Measurements from ENCODE around the gene LCA5L.
A peak's percentile ranks its signal among the peaks of the same experiment; 100 is the strongest.

LCA5L gene

GRCh38 chr21:39445321-39446269, at the start of gene LCA5L:
LCA5L (minus strand) TSS chr21:39445778; CDS start chr21:39428493, 17,285 bp downstream.
- peak; percentile 34 for TF ChIP-seq CTCF (IDR thresholded peaks at IDR 0.05; ENCODE audit: low read depth, low read length, missing control alignments)
- DNase-seq (ENCODE audit: low read depth), result peak; percentile 64
- H3K4me3 ChIP-seq (ENCODE audit: low read depth, low read length), result peak within 1 kb of the TSS; percentile 79

GRCh38 chr21:39489380-39489924, 43.9 kb upstream of the LCA5L start:
- no peak for TF ChIP-seq CTCF (IDR thresholded peaks at IDR 0.05; ENCODE audit: low read depth, low read length, missing control alignments)
- no peak overlapping the region for H3K4me3 ChIP-seq (ENCODE audit: low read depth, low read length)
- DNase-seq (ENCODE audit: low read depth), result no peak

GRCh38 chr21:39484711-39485276, 39.2 kb upstream of the LCA5L start:
- DNase-seq (ENCODE audit: low read depth), result no peak
- no peak overlapping the region for H3K4me3 ChIP-seq (ENCODE audit: low read depth, low read length)
- TF ChIP-seq CTCF (IDR thresholded peaks at IDR 0.05; ENCODE audit: low read depth, low read length, missing control alignments), result no peak

GRCh38 chr21:39483917-39484316, 38.3 kb upstream of the LCA5L start:
- no peak overlapping the region for H3K4me3 ChIP-seq (ENCODE audit: low read depth, low read length)
- DNase-seq (ENCODE audit: low read depth), result no peak
- no peak for TF ChIP-seq CTCF (IDR thresholded peaks at IDR 0.05; ENCODE audit: low read depth, low read length, missing control alignments)

- DNase-seq (ENCODE audit: low read depth), result no peak
- H3K4me3 ChIP-seq (ENCODE audit: low read depth, low read length), result no peak overlapping the region
- no peak for TF ChIP-seq CTCF (IDR thresholded peaks at IDR 0.05; ENCODE audit: low read depth, low read length, missing control alignments)
Observed at GRCh38 chr21:39481886-39482285, 36.3 kb upstream of the LCA5L start.

GRCh38 chr21:39480271-39480670, 34.7 kb upstream of the LCA5L start:
- no peak for DNase-seq (ENCODE audit: low read depth)
- no peak for TF ChIP-seq CTCF (IDR thresholded peaks at IDR 0.05; ENCODE audit: low read depth, low read length, missing control alignments)
- H3K4me3 ChIP-seq (ENCODE audit: low read depth, low read length), result no peak overlapping the region
